OCI-LY3 (cell line): ENCODE results near the gene COTL1.

Experiments
- CTCF ChIP-seq: fragments of 200-600, 300-600 bp; sonication (generic); IDR thresholded peaks from 2 replicates; pipeline ENCODE4 v1.5.1; 2014; ENCODE audit warnings: antibody characterized with exemption, low read length, low read depth
- EZH2phosphoT487 ChIP-seq: fragments of 200-600 bp; shearing (Covaris generic); IDR thresholded peaks from 2 replicates; pipeline ENCODE4 v1.6.1; 2018; ENCODE audit warnings: antibody characterized with exemption, mixed run types, low read depth

GRCh38 chr16:84640145-84640544 is 22.3 kb upstream of the COTL1 start:
- TF ChIP-seq CTCF = no peak
- no peak for TF ChIP-seq EZH2phosphoT487
